ENCODE data around the gene CNGB1. TPM values are rescaled to one million over a fixed set of nuclear protein-coding genes. Genes with fewer than 3 reads are reported as not detected.

The CNGB1 gene
- total RNA-seq, 3 donors from 2014 or later (not counting 1 experiment from before 2014, with no cell fraction given) = not detected

DNA sequence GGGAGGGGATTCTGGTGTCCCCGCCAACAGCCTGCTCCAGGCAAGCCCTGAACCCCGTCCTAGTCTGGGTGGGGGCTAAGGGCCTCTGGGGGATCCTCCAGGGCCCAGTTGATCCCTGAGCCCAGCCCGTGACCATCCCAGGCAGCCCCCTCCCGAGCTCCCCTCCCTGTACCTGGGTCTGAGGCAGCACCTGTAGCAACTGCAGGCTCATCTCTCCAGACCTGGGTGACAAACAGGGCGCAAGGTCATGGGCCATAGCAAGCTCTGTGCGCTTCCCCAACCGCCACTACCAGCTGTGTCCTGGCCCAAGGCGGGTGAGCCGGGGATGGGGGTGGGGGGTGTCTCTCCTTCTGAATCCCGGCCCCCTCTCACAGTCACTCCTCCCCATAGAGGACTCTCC is 10.6 kb downstream of the CNGB1 start:
- no peak for DNase-seq
- no peak overlapping the region for H3K27ac Mint-ChIP-seq
- Histone ChIP-seq H3K4me1 (ENCODE audit: control insufficient read depth, insufficient read depth, low read length) (no peaks in the 10 kb centered on the region), H3K9me3 (ENCODE audit: control insufficient read depth, insufficient read depth, low read length) (no peaks in the 10 kb centered on the region), H3K27me3 (ENCODE audit: control insufficient read depth, insufficient read depth, low read length) (no peaks in the 10 kb centered on the region), H3K4me3 (ENCODE audit: low read length) (no peak overlapping the region), H3K27ac (ENCODE audit: low read length) (no peak overlapping the region), H3K36me3 (ENCODE audit: control insufficient read depth, insufficient read depth, low read length) (no peaks in the 10 kb centered on the region)
- no peak for ATAC-seq
- no peaks in the 10 kb centered on the region for H3K36me3 Mint-ChIP-seq
- whole genome bisulfite sequencing (ENCODE audit: insufficient coverage) = 86% methylated on average over 7 of the region's 10 CpGs
- H3K9me3 Mint-ChIP-seq = no peaks in the 10 kb centered on the region
- TF ChIP-seq, protein P1, sequence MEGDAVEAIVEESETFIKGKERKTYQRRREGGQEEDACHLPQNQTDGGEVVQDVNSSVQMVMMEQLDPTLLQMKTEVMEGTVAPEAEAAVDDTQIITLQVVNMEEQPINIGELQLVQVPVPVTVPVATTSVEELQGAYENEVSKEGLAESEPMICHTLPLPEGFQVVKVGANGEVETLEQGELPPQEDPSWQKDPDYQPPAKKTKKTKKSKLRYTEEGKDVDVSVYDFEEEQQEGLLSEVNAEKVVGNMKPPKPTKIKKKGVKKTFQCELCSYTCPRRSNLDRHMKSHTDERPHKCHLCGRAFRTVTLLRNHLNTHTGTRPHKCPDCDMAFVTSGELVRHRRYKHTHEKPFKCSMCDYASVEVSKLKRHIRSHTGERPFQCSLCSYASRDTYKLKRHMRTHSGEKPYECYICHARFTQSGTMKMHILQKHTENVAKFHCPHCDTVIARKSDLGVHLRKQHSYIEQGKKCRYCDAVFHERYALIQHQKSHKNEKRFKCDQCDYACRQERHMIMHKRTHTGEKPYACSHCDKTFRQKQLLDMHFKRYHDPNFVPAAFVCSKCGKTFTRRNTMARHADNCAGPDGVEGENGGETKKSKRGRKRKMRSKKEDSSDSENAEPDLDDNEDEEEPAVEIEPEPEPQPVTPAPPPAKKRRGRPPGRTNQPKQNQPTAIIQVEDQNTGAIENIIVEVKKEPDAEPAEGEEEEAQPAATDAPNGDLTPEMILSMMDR (IDR thresholded peaks at IDR 0.05) = no peak
- no peaks in the 10 kb centered on the region for H3K4me1 Mint-ChIP-seq
- no peaks in the 10 kb centered on the region for H3K27me3 Mint-ChIP-seq (ENCODE audit: low read depth in 2 of 2)
- intact Hi-C loops (cut with micrococcal nuclease) = no loop called here
- H3K4me3 Mint-ChIP-seq = no peak overlapping the region

- H3K4me1 Mint-ChIP-seq = no peaks in the 10 kb centered on the region
- H3K27me3 Mint-ChIP-seq (ENCODE audit: low read depth in 2 of 2) = no peaks in the 10 kb centered on the region
- 84% methylated on average over 9 of the region's 11 CpGs for WGBS (ENCODE audit: insufficient coverage)
- no peaks in the 10 kb centered on the region for H3K36me3 Mint-ChIP-seq
- ATAC-seq (no peak), DNase-seq (no peak)
- H3K27ac ChIP-seq (ENCODE audit: low read length) = no peak overlapping the region
- intact Hi-C loops (cut with micrococcal nuclease) = no loop called here
- TF ChIP-seq, protein P1 (IDR thresholded peaks at IDR 0.05) = no peak
- no peak overlapping the region for H3K4me3 Mint-ChIP-seq
- H3K9me3 Mint-ChIP-seq = no peaks in the 10 kb centered on the region
- H3K9me3 ChIP-seq (ENCODE audit: control insufficient read depth, insufficient read depth, low read length) = no peaks in the 10 kb centered on the region
- H3K4me1 ChIP-seq (ENCODE audit: control insufficient read depth, insufficient read depth, low read length) = no peaks in the 10 kb centered on the region
- no peaks in the 10 kb centered on the region for H3K36me3 ChIP-seq (ENCODE audit: control insufficient read depth, insufficient read depth, low read length)
- no peak overlapping the region for H3K27ac Mint-ChIP-seq
- H3K4me3 ChIP-seq (ENCODE audit: low read length) = no peak overlapping the region
- H3K27me3 ChIP-seq (ENCODE audit: control insufficient read depth, insufficient read depth, low read length) = no peaks in the 10 kb centered on the region
Measured at GRCh38 chr16:57959804-57960203, 11.1 kb downstream of the CNGB1 start.

DNA sequence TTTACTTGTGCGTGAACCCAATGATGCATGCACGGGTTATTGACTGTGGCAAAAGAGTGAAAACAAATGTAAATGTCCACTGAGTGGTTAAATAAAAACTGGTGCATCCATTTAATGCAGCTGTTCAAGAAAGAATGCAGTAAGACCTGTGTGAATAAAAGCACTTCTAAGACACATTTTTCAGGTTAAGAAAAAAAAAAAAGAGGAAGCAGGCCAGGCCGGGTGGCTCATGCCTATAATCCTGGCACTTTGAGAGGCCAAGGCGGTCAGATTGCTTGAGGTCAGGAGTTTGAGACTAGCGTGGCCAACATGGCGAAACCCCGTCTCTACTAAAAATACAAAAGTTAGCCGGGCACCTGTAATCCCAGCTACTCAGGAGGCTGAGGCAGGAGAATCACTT is 11.8 kb downstream of the CNGB1 start:
- Mint-ChIP-seq H3K4me3 (no peak overlapping the region), H3K27ac (no peak overlapping the region), H3K4me1 (no peaks in the 10 kb centered on the region), H3K36me3 (no peaks in the 10 kb centered on the region), H3K27me3 (ENCODE audit: low read depth in 2 of 2) (no peaks in the 10 kb centered on the region), H3K9me3 (no peaks in the 10 kb centered on the region)
- Histone ChIP-seq H3K36me3 (ENCODE audit: control insufficient read depth, insufficient read depth, low read length) (no peaks in the 10 kb centered on the region), H3K27me3 (ENCODE audit: control insufficient read depth, insufficient read depth, low read length) (no peaks in the 10 kb centered on the region), H3K9me3 (ENCODE audit: control insufficient read depth, insufficient read depth, low read length) (no peaks in the 10 kb centered on the region), H3K27ac (ENCODE audit: low read length) (no peak overlapping the region), H3K4me3 (ENCODE audit: low read length) (no peak overlapping the region), H3K4me1 (ENCODE audit: control insufficient read depth, insufficient read depth, low read length) (no peaks in the 10 kb centered on the region)
- DNase-seq (no peak), ATAC-seq (no peak)
- intact Hi-C loops (cut with micrococcal nuclease) = no loop called here
- TF ChIP-seq, protein P1 (IDR thresholded peaks at IDR 0.05) = no peak
- WGBS (ENCODE audit: insufficient coverage) = 69% methylated on average over 8 of the region's 8 CpGs

- DNase-seq (no peak), ATAC-seq (no peak)
- Histone ChIP-seq H3K4me1 (ENCODE audit: control insufficient read depth, insufficient read depth, low read length) (no peaks in the 10 kb centered on the region), H3K9me3 (ENCODE audit: control insufficient read depth, insufficient read depth, low read length) (no peaks in the 10 kb centered on the region), H3K4me3 (ENCODE audit: low read length) (no peak overlapping the region), H3K27ac (ENCODE audit: low read length) (no peak overlapping the region), H3K36me3 (ENCODE audit: control insufficient read depth, insufficient read depth, low read length) (no peaks in the 10 kb centered on the region), H3K27me3 (ENCODE audit: control insufficient read depth, insufficient read depth, low read length) (no peaks in the 10 kb centered on the region)
- no peak overlapping the region for H3K27ac Mint-ChIP-seq
- WGBS (ENCODE audit: insufficient coverage) = 90% methylated on average over 6 of the region's 6 CpGs
- TF ChIP-seq, protein P1 (IDR thresholded peaks at IDR 0.05) = no peak
- H3K4me3 Mint-ChIP-seq = no peak overlapping the region
- no peaks in the 10 kb centered on the region for H3K4me1 Mint-ChIP-seq
- no peaks in the 10 kb centered on the region for H3K36me3 Mint-ChIP-seq
- no peaks in the 10 kb centered on the region for H3K9me3 Mint-ChIP-seq
- H3K27me3 Mint-ChIP-seq (ENCODE audit: low read depth in 2 of 2) = no peaks in the 10 kb centered on the region
- intact Hi-C loops (cut with micrococcal nuclease) = no loop called here
Measured at GRCh38 chr16:57958544-57958943, 12.4 kb downstream of the CNGB1 start.

All from natural killer cell (primary cell).